ENCODE measurements around the gene ZNF574. TPM values are rescaled to one million over a fixed set of nuclear protein-coding genes. Genes with fewer than 3 reads are reported as not detected.

ZNF574 gene
- total and polyA plus RNA-seq, 9 donors, result 2.4 to 24.6 (median 15.6) TPM

- H3K27me3 ChIP-seq, result no peaks in the 10 kb centered on the region
- intact Hi-C loops (cut with DNase I), result no loop called here
- H3K4me3 ChIP-seq, result no peak overlapping the region
- DNase-seq, result no peak
- H3K4me1 ChIP-seq (ENCODE audit: insufficient read depth), result no peaks in the 10 kb centered on the region
- no peak overlapping the region for H3K27ac ChIP-seq
- 85 to 88% (median 85%) methylated on average over 6 of the region's 6 CpGs for WGBS, 3 donors
- TF ChIP-seq POLR2A (IDR thresholded peaks at IDR 0.05), result no peak
- TF ChIP-seq CTCF (IDR thresholded peaks at IDR 0.05), result no peak
- TF ChIP-seq EP300 (IDR thresholded peaks at IDR 0.05), result no peak
- no peaks in the 10 kb centered on the region for H3K9me3 ChIP-seq
- H3K36me3 ChIP-seq, result no peaks in the 10 kb centered on the region
Measured at GRCh38 chr19:42117076-42117475, 41.1 kb downstream of the ZNF574 start.

- Histone ChIP-seq H3K9me3 (no peaks in the 10 kb centered on the region), H3K36me3 (no peaks in the 10 kb centered on the region), H3K27ac (no peak overlapping the region), H3K4me1 (ENCODE audit: insufficient read depth) (no peaks in the 10 kb centered on the region), H3K4me3 (no peak overlapping the region), H3K27me3 (no peaks in the 10 kb centered on the region)
- TF ChIP-seq POLR2A (IDR thresholded peaks at IDR 0.05) (no peak), CTCF (IDR thresholded peaks at IDR 0.05) (no peak), EP300 (IDR thresholded peaks at IDR 0.05) (no peak)
- 88 to 92% (median 89%) methylated on average over 10 of the region's 10 CpGs for WGBS, 3 donors
- intact Hi-C loops (cut with DNase I), result no loop called here
- DNase-seq, result no peak
Measured at GRCh38 chr19:42120276-42120980, 44.5 kb downstream of the ZNF574 start.

- intact Hi-C loops (cut with DNase I), result no loop called here
- Histone ChIP-seq H3K9me3 (no peaks in the 10 kb centered on the region), H3K27ac (no peak overlapping the region), H3K4me1 (ENCODE audit: insufficient read depth) (no peaks in the 10 kb centered on the region), H3K27me3 (no peaks in the 10 kb centered on the region), H3K4me3 (no peak overlapping the region), H3K36me3 (no peaks in the 10 kb centered on the region)
- no peak for DNase-seq
- WGBS, 3 donors, result 44 to 53% (median 50%) methylated on average over 5 of the region's 5 CpGs
- TF ChIP-seq EP300 (IDR thresholded peaks at IDR 0.05) (no peak), CTCF (IDR thresholded peaks at IDR 0.05) (no peak), POLR2A (IDR thresholded peaks at IDR 0.05) (no peak)
Measured at GRCh38 chr19:42121036-42121621, 45.2 kb downstream of the ZNF574 start.

GRCh38 chr19:42121656-42122069 is 45.7 kb downstream of the ZNF574 start:
- intact Hi-C loops (cut with DNase I), result no loop called here
- H3K36me3 ChIP-seq, result no peaks in the 10 kb centered on the region
- WGBS, 3 donors, result 42 to 51% (median 49%) methylated on average over 8 of the region's 8 CpGs
- no peaks in the 10 kb centered on the region for H3K27me3 ChIP-seq
- TF ChIP-seq EP300 (IDR thresholded peaks at IDR 0.05) (no peak), CTCF (IDR thresholded peaks at IDR 0.05) (no peak), POLR2A (IDR thresholded peaks at IDR 0.05) (no peak)
- no peak overlapping the region for H3K27ac ChIP-seq
- no peak overlapping the region for H3K4me3 ChIP-seq
- H3K9me3 ChIP-seq, result no peaks in the 10 kb centered on the region
- no peaks in the 10 kb centered on the region for H3K4me1 ChIP-seq (ENCODE audit: insufficient read depth)
- no peak for DNase-seq

All from ovary (tissue), 9 donors.